GM12865 (cell line): ENCODE measurements around the gene COL12A1.

ENCODE experiments used
- DNase-seq: peaks from one replicate; pipeline ENCODE4 v3.0.0; 2010; ENCODE audit warnings: low read depth
- H3K4me3 ChIP-seq: 2 replicates; pipeline ENCODE4 v1.5.1; 2011; ENCODE audit warnings: mild to moderate bottlenecking, low read depth, low read length, control low read depth
- TF ChIP-seq, protein P1 (sequence below): IDR thresholded peaks from 2 replicates; pipeline ENCODE4 v1.5.1; 2011; ENCODE audit warnings: low read length, control low read depth, low read depth, inconsistent platforms; ENCODE audit not compliant: insufficient read depth; ENCODE audit errors: missing control alignments

COL12A1 gene

GRCh38 chr6:75108333-75108974, 97.4 kb downstream of the COL12A1 start:
- DNase-seq = no peak
- TF ChIP-seq, protein P1, sequence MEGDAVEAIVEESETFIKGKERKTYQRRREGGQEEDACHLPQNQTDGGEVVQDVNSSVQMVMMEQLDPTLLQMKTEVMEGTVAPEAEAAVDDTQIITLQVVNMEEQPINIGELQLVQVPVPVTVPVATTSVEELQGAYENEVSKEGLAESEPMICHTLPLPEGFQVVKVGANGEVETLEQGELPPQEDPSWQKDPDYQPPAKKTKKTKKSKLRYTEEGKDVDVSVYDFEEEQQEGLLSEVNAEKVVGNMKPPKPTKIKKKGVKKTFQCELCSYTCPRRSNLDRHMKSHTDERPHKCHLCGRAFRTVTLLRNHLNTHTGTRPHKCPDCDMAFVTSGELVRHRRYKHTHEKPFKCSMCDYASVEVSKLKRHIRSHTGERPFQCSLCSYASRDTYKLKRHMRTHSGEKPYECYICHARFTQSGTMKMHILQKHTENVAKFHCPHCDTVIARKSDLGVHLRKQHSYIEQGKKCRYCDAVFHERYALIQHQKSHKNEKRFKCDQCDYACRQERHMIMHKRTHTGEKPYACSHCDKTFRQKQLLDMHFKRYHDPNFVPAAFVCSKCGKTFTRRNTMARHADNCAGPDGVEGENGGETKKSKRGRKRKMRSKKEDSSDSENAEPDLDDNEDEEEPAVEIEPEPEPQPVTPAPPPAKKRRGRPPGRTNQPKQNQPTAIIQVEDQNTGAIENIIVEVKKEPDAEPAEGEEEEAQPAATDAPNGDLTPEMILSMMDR = no peak
- H3K4me3 ChIP-seq = no peak overlapping the region

DNA sequence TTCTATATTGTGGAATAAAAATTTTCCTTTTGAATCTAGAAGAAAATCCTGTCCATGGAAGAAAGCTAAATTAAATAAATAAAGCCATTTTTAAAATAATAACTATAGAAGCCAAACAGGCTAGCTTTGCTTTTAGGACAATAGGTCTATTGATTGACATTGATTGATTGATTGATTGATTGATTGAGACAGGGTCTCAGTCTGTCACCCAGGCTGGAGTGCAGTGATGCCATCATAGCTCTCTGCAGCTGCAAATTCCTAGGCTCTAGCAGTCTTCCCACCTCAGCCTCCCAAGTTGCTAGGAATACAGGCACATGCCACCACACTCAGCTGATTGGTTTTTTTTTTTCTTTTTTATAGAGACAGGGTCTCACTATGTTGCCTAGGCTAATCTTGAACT, 97.9 kb downstream of the COL12A1 start:
- no peak for DNase-seq
- TF ChIP-seq, protein P1 = no peak
- H3K4me3 ChIP-seq = no peak overlapping the region

GRCh38 chr6:75106426-75106825, 99.4 kb downstream of the COL12A1 start:
- DNase-seq = no peak
- TF ChIP-seq, protein P1 = no peak
- H3K4me3 ChIP-seq = no peak overlapping the region

- no peak overlapping the region for H3K4me3 ChIP-seq
- TF ChIP-seq, protein P1 = no peak
- no peak for DNase-seq
Measured at GRCh38 chr6:75103431-75103830, 102.4 kb downstream of the COL12A1 start.

GRCh38 chr6:75102301-75102700, 103.6 kb downstream of the COL12A1 start:
- TF ChIP-seq, protein P1 = no peak
- H3K4me3 ChIP-seq = no peak overlapping the region

DNA sequence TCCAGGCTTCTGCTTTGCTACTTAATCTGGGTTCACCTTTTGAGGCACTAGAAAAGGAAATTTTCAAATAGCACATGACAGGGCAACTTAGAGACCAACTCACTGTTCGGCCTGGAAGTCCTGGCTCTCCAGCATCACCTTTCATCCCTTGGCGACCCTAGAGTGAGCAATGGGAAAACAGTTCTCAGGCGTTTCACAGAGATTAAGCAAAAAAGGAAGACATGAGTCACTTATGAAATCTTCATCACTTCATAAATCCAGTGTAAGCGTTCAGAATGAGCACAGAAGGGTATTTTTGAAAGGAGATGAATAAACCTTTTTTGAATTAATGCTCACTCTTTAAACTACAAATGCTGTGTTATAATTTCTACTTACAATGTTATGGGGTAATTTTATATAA, 104.0 kb downstream of the COL12A1 start:
- TF ChIP-seq, protein P1 = no peak
- no peak overlapping the region for H3K4me3 ChIP-seq
- no peak for DNase-seq

More at GRCh38 chr6:75102301-75102700, 103.6 kb downstream of the COL12A1 start:
- no peak for DNase-seq

DNA sequence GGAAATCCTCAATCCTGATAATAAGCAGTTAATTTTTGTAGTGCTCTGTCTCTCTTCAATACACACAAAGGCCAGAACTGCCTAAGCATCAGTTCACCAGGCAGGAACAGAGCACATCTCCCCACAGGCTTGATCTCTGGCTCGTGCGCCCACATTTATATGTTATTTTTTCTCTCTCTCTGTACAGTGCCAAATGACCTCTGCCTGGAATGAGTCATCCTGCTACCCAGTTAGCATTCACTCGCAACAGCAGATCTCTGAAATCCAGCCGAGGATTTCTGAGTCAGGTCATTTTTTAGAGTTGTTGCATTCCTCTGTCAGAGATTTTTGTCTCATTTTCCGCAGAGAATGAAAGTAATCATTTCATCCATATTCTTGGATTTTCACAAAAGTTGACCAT, 107.1 kb downstream of the COL12A1 start:
- DNase-seq = no peak
- no peak overlapping the region for H3K4me3 ChIP-seq
- TF ChIP-seq, protein P1 = no peak
